T-cell (primary cell): ENCODE data around the gene IMMP2L. TPM values are rescaled to one million over a fixed set of nuclear protein-coding genes. Genes with fewer than 3 reads are reported as not detected.

ENCODE experiments used
- ATAC-seq, 4 experiments: fragments of 200-7000 bp in 3 of 4; fragments of 150-1000 bp in 1 of 4; cut with Tn5 transposase; replicated peaks in 1 of 4; 1 replicate in 3 of 4; 2 replicates in 1 of 4; pipeline ENCODE4 v1.10.0; 2021; ENCODE audit warnings: moderate library complexity in 3 of 4, mild to moderate bottlenecking in 2 of 4, moderate number of reproducible peaks in 1 of 4
- CTCF ChIA-PET, 2 donors: fragments of 300-600 bp; sonication (Branson Sonifier 250); formaldehyde crosslinking; loops; one replicate each; lab custom pipeline; 2022; ENCODE audit warnings: antibody characterized with exemption in 2 of 2; lab: Charles Lee
- POLR2A ChIA-PET, 2 donors: fragments of 300-600 bp; sonication (Branson Sonifier 250); formaldehyde crosslinking; loops; one replicate each; lab custom pipeline; 2022; ENCODE audit warnings: antibody characterized with exemption in 2 of 2; lab: Charles Lee
- DNase-seq, 35 experiments: peaks; one replicate each; pipeline versions ENCODE4 v3.0.0 to v3.0.0-alpha.2; 2013 to 2023
- H3K27ac ChIP-seq: one replicate; pipeline ENCODE4 v1.5.1; 2013; ENCODE audit warnings: low read length
- H3K27me3 ChIP-seq, 2 experiments: replicated peaks in 1 of 2; 1 replicate in 1 of 2; 2 replicates in 1 of 2; pipeline versions ENCODE4 v1.6.1 to v1.7.0; 2013; ENCODE audit warnings: low read length in 1 of 2, mixed read lengths in 1 of 2; ENCODE audit not compliant: control insufficient read depth in 2 of 2, insufficient read depth in 2 of 2; ENCODE audit errors: extremely low read depth in 1 of 2
- H3K36me3 ChIP-seq, 2 donors: 1 replicate in 1 of 2; 2 replicates in 1 of 2; pipeline versions ENCODE4 v1.6.1 to v1.7.0; 2013; ENCODE audit warnings: low read length in 1 of 2; ENCODE audit not compliant: control insufficient read depth in 2 of 2, insufficient read depth in 1 of 2; ENCODE audit errors: extremely low read depth in 1 of 2
- H3K4me1 ChIP-seq, 2 experiments: 1 replicate in 1 of 2; 2 replicates in 1 of 2; pipeline versions ENCODE4 v1.6.1 to v1.7.0; 2013; ENCODE audit warnings: low read length in 2 of 2, mixed read lengths in 1 of 2; ENCODE audit not compliant: insufficient read depth in 2 of 2, control insufficient read depth in 1 of 2; ENCODE audit errors: extremely low read depth in 1 of 2
- H3K4me3 ChIP-seq, 2 donors: 1 replicate in 1 of 2; 2 replicates in 1 of 2; pipeline versions ENCODE4 v1.5.1 to v1.7.0; 2013; ENCODE audit warnings: mild to moderate bottlenecking in 2 of 2, low read length in 1 of 2, moderate library complexity in 1 of 2; ENCODE audit not compliant: control insufficient read depth in 1 of 2; ENCODE audit errors: extremely low read depth in 1 of 2
- H3K9me3 ChIP-seq: 2 replicates; pipeline ENCODE4 v1.7.0; 2013
- H3K27ac Mint-ChIP-seq, 2 donors: one replicate each; pipeline ENCODE4 v1.8.0; 2020 to 2021; ENCODE audit warnings: mild to moderate bottlenecking in 2 of 2, mixed read lengths in 2 of 2
- H3K27me3 Mint-ChIP-seq, 2 donors: one replicate each; pipeline ENCODE4 v1.8.0; 2021 to 2022; ENCODE audit warnings: mixed read lengths in 2 of 2
- H3K36me3 Mint-ChIP-seq: one replicate; pipeline ENCODE4 v1.8.0; 2021; ENCODE audit warnings: mixed read lengths
- H3K4me1 Mint-ChIP-seq, 3 donors: one replicate each; pipeline ENCODE4 v1.8.0; 2020 to 2022; ENCODE audit warnings: mixed read lengths in 3 of 3, mild to moderate bottlenecking in 1 of 3
- H3K4me3 Mint-ChIP-seq, 3 donors: one replicate each; pipeline ENCODE4 v1.8.0; 2020 to 2022; ENCODE audit warnings: mild to moderate bottlenecking in 3 of 3, mixed read lengths in 3 of 3, moderate library complexity in 3 of 3
- H3K9me3 Mint-ChIP-seq, 3 donors: one replicate each; pipeline ENCODE4 v1.8.0; 2020 to 2022; ENCODE audit warnings: mixed read lengths in 3 of 3
- WGBS: methylation state at CpG from one replicate; pipeline ENCODE4 v1.1.5; 2013; ENCODE audit warnings: missing lambda C conversion rate; ENCODE audit not compliant: insufficient coverage; 5-methylcytosine and 5-hydroxymethylcytosine counted together
- total RNA-seq, 35 experiments: library from RNA in 6 of 35; stranded (reverse) in 6 of 35; fragments of 120-200 nt in 1 of 35; gene quantifications; one replicate each; pipeline versions ENCODE4 v1.2.1 to v1.2.4 and lab custom pipeline; 2013 to 2026

The IMMP2L gene
- total RNA-seq, 5 donors from 2014 or later (not counting 1 experiment from before 2014, with no cell fraction given) = 14.1 to 27.3 (median 21.7) TPM

- no peaks in the 10 kb centered on the region for H3K4me1 Mint-ChIP-seq
- no peak overlapping the region for H3K27ac ChIP-seq
- H3K4me3 ChIP-seq = no peak overlapping the region
- H3K27me3 Mint-ChIP-seq = no peaks in the 10 kb centered on the region
- ATAC-seq = no peak
- POLR2A ChIA-PET = no interaction called here
- H3K27ac Mint-ChIP-seq = no peak overlapping the region
- CTCF ChIA-PET = interaction anchor here in 1 of 2 donors (0.5 kb wide), 1 partner anchor 923 kb away, joined by 4 read pairs; no protein-coding TSS in a partner anchor
- H3K36me3 ChIP-seq = no peaks in the 10 kb centered on the region
- H3K9me3 Mint-ChIP-seq = no peaks in the 10 kb centered on the region
- no peaks in the 10 kb centered on the region for H3K4me1 ChIP-seq
- WGBS = no CpG with 5 or more reads among the region's 3 CpGs
- no peak overlapping the region for H3K4me3 Mint-ChIP-seq
- no peaks in the 10 kb centered on the region for H3K9me3 ChIP-seq
- no peaks in the 10 kb centered on the region for H3K36me3 Mint-ChIP-seq
- no peaks in the 10 kb centered on the region for H3K27me3 ChIP-seq
- no peak for DNase-seq
Measured at GRCh38 chr7:110764852-110765251, 797.4 kb downstream of the IMMP2L start.

- no peaks in the 10 kb centered on the region for H3K36me3 ChIP-seq
- ChIA-PET POLR2A (interaction anchor here in 1 of 2 donors (0.6 kb wide), 1 partner anchor 39 kb away, joined by 5 read pairs; no protein-coding TSS in a partner anchor), CTCF (interaction anchor here in 1 of 2 donors (0.9 kb wide), 1 partner anchor 39 kb away, joined by 3 read pairs; no protein-coding TSS in a partner anchor)
- Mint-ChIP-seq H3K9me3 (no peaks in the 10 kb centered on the region), H3K27me3 (no peaks in the 10 kb centered on the region), H3K4me1 (no peaks in the 10 kb centered on the region), H3K36me3 (no peaks in the 10 kb centered on the region), H3K27ac (no peak overlapping the region), H3K4me3 (no peak overlapping the region)
- no peak for DNase-seq
- H3K27me3 ChIP-seq = no peaks in the 10 kb centered on the region
- H3K4me3 ChIP-seq = no peak overlapping the region
- H3K4me1 ChIP-seq = no peaks in the 10 kb centered on the region
- no peaks in the 10 kb centered on the region for H3K9me3 ChIP-seq
- no peak for ATAC-seq
- WGBS = no CpG with 5 or more reads among the region's 2 CpGs
- no peak overlapping the region for H3K27ac ChIP-seq
Measured at GRCh38 chr7:110762546-110763225, 799.6 kb downstream of the IMMP2L start.

DNA sequence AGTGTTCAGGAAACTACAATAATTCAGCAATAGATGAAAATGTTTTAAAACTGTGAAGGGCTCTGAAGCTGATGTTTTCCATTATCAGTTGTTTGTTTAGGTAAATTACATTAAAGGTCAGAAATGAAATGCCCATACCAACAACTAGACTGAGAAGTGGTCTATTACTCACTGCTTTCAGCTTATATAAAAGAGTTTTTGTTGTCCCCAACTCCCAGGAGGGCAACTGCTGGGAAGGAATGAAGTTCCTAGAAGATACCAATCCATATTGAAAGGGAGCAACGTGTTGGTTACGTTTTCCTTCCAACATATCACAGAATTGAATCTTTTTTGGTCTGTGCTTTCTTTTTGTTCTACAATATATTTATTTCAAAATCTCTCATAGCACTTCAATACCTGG is 802.0 kb downstream of the IMMP2L start:
- Mint-ChIP-seq H3K36me3 (no peaks in the 10 kb centered on the region), H3K4me1 (no peaks in the 10 kb centered on the region), H3K4me3 (no peak overlapping the region), H3K27ac (no peak overlapping the region), H3K27me3 (no peaks in the 10 kb centered on the region), H3K9me3 (no peaks in the 10 kb centered on the region)
- Histone ChIP-seq H3K27me3 (no peaks in the 10 kb centered on the region), H3K4me1 (no peaks in the 10 kb centered on the region), H3K36me3 (no peaks in the 10 kb centered on the region), H3K27ac (no peak overlapping the region), H3K9me3 (no peaks in the 10 kb centered on the region), H3K4me3 (no peak overlapping the region)
- no peak for ATAC-seq
- CTCF ChIA-PET = interaction anchor here in 1 of 2 donors (1.0 kb wide), 1 partner anchor 339 kb away, joined by 3 read pairs; no protein-coding TSS in a partner anchor
- no peak for DNase-seq
- WGBS = no CpG with 5 or more reads among the region's 2 CpGs
- POLR2A ChIA-PET = no interaction called here

GRCh38 chr7:110759069-110759468 is 803.2 kb downstream of the IMMP2L start:
- H3K27ac ChIP-seq = no peak overlapping the region
- H3K4me3 Mint-ChIP-seq = no peak overlapping the region
- H3K27me3 Mint-ChIP-seq = no peaks in the 10 kb centered on the region
- H3K4me1 ChIP-seq = no peaks in the 10 kb centered on the region
- H3K4me3 ChIP-seq = no peak overlapping the region
- no peaks in the 10 kb centered on the region for H3K9me3 Mint-ChIP-seq
- no peaks in the 10 kb centered on the region for H3K9me3 ChIP-seq
- CTCF ChIA-PET = no interaction called here
- no peaks in the 10 kb centered on the region for H3K4me1 Mint-ChIP-seq
- H3K27ac Mint-ChIP-seq = no peak overlapping the region
- H3K36me3 Mint-ChIP-seq = no peaks in the 10 kb centered on the region
- WGBS = no CpG with 5 or more reads among the region's 4 CpGs
- DNase-seq (no peak), ATAC-seq (no peak)
- no peaks in the 10 kb centered on the region for H3K36me3 ChIP-seq
- no peaks in the 10 kb centered on the region for H3K27me3 ChIP-seq
- POLR2A ChIA-PET = no interaction called here

GRCh38 chr7:110754649-110755048 is 807.6 kb downstream of the IMMP2L start:
- ChIA-PET POLR2A (interaction anchor here in 1 of 2 donors (0.7 kb wide), 1 partner anchor 193 kb away, joined by 3 read pairs; no protein-coding TSS in a partner anchor), CTCF (no interaction called here)
- no CpG with 5 or more reads among the region's 4 CpGs for WGBS

DNA sequence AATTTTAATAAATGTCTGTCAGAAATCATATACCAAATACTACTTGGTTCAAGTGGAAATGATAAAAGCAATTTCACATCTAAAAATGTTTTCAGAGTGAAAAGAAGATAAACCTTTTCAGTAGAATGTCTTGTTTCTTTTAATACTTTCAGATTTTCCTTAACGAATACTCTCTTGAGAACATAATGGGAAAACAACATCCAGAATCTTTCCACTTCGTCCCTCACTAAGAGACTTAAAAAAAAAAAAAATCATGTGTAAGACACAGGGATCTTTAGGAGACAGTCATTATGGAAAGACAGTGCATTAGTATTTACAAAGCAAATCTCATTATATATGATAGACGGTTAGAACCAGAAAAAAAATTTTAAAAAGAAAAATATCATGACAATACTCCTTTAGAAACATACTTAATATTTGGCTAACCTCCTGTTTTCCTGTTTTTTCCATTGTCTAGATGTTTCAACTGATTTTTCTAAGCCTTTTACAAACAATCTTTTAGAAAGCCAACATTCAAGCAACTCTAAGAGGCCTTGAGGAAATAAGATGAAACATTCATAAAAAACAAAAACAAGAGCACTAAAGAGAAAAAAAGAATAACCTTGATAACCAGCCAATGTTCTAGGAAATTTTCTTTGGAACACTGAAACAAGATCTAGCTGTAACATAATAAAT is 811.2 kb downstream of the IMMP2L start:
- Histone ChIP-seq H3K36me3 (no peaks in the 10 kb centered on the region), H3K4me3 (no peak overlapping the region), H3K4me1 (no peaks in the 10 kb centered on the region), H3K9me3 (no peaks in the 10 kb centered on the region), H3K27me3 (no peaks in the 10 kb centered on the region), H3K27ac (no peak overlapping the region)
- Mint-ChIP-seq H3K27me3 (no peaks in the 10 kb centered on the region), H3K9me3 (peaks cover 9 to 20% (median 13%) of the 10 kb centered on the region in 3 donors), H3K27ac (no peak overlapping the region), H3K36me3 (peaks cover 9% of the 10 kb centered on the region), H3K4me3 (no peak overlapping the region), H3K4me1 (no peaks in the 10 kb centered on the region)
- DNase-seq (no peak), ATAC-seq (no peak)
- WGBS = no CpG with 5 or more reads among the region's 3 CpGs
- POLR2A ChIA-PET = no interaction called here
- CTCF ChIA-PET = no interaction called here

More at GRCh38 chr7:110754649-110755048, 807.6 kb downstream of the IMMP2L start:
- Histone ChIP-seq H3K4me3 (no peak overlapping the region), H3K9me3 (no peaks in the 10 kb centered on the region), H3K36me3 (no peaks in the 10 kb centered on the region), H3K27me3 (no peaks in the 10 kb centered on the region), H3K4me1 (no peaks in the 10 kb centered on the region), H3K27ac (no peak overlapping the region)
- no peaks in the 10 kb centered on the region for H3K36me3 Mint-ChIP-seq
- H3K27me3 Mint-ChIP-seq = no peaks in the 10 kb centered on the region
- H3K4me1 Mint-ChIP-seq = no peaks in the 10 kb centered on the region
- H3K27ac Mint-ChIP-seq = no peak overlapping the region
- no peaks in the 10 kb centered on the region for H3K9me3 Mint-ChIP-seq
- H3K4me3 Mint-ChIP-seq = no peak overlapping the region
- no peak for ATAC-seq
- DNase-seq = no peak
